HEK293T (cell line): ENCODE measurements around the gene OSBPL3.

Source experiments
- ELF4 ChIP-seq: fragments of 450-650 bp; IDR thresholded peaks from 2 replicates; pipeline ENCODE4 v1.6.1; 2017; ENCODE audit warnings: antibody characterized with exemption
- HDGF ChIP-seq: fragments of 450-650 bp; IDR thresholded peaks from 2 replicates; pipeline ENCODE4 v1.6.1; 2017; ENCODE audit warnings: antibody characterized with exemption, borderline replicate concordance
- SP1 ChIP-seq: fragments of 450-650 bp; IDR thresholded peaks from 2 replicates; pipeline ENCODE4 v1.6.1; 2017

DNA sequence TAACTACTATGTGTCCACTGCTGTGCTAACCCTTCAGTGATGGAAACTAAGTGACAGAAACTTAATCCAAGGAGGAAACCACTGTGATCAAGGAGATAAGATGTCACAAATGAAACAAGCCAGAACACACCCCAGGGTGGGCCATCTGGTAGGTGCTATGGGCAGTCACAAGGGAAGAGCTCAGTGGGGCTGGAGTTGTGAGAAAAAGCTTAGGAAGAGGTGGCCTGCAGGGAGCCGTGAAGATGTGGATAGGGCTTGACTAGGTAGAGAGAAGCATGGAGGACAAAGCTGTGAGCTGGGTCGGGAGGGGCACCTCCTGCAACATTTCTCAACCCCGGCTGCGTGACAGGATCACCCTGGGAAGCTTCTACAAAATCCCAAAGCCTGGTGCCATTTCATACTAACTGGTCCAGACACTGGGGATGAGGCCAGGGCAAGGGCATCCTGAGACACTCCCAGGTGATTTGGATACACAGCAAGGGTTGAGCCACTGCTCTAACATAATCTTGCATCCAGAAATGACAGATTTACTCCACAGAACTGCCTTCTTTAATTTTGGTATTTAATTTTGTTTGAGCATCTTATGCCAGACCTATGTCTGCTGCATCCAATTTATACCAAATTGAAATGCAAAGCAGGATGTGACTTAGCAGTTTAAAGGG, 69.3 kb downstream of the OSBPL3 start:
- no peak for TF ChIP-seq SP1
- no peak for TF ChIP-seq HDGF
- TF ChIP-seq ELF4 = no peak
